NCI-H2081 (cell line): Measurements from ENCODE around the gene RPS6KA5.
"Not testable (repeated sequence)": the region's sequence is repeated elsewhere in the genome, so short reads cannot be mapped to it uniquely, and the experiment has no call there.

Source experiments
- DNase-seq, 2 experiments: peaks; one replicate each; lab custom pipeline; 2025; lab: John Stamatoyannopoulos, UW

RPS6KA5 gene

GRCh38 chr14:90985601-90986242, 74.7 kb downstream of the RPS6KA5 start:
- no peak for DNase-seq

GRCh38 chr14:90983560-90983959, 76.9 kb downstream of the RPS6KA5 start:
- no peak for DNase-seq

GRCh38 chr14:90981636-90982035, 78.8 kb downstream of the RPS6KA5 start:
- no peak for DNase-seq

GRCh38 chr14:90980636-90981035, 79.8 kb downstream of the RPS6KA5 start:
- DNase-seq: not testable (repeated sequence)

- no peak for DNase-seq
Measured at GRCh38 chr14:90979515-90979914, 80.9 kb downstream of the RPS6KA5 start.

- DNase-seq: no peak
Measured at GRCh38 chr14:90976101-90976500, 84.3 kb downstream of the RPS6KA5 start.

- DNase-seq: no peak
Measured at GRCh38 chr14:90971687-90972086, 88.8 kb downstream of the RPS6KA5 start.

GRCh38 chr14:90970167-90970600, 90.3 kb downstream of the RPS6KA5 start:
- no peak for DNase-seq

GRCh38 chr14:90969531-90970166, 90.8 kb downstream of the RPS6KA5 start:
- no peak for DNase-seq

GRCh38 chr14:90968025-90968424, 92.4 kb downstream of the RPS6KA5 start:
- no peak for DNase-seq

GRCh38 chr14:90966493-90966892, 93.9 kb downstream of the RPS6KA5 start:
- no peak for DNase-seq

- DNase-seq: no peak
Measured at GRCh38 chr14:90965765-90966164, 94.7 kb downstream of the RPS6KA5 start.

- no peak for DNase-seq
Measured at GRCh38 chr14:90963343-90963742, 97.1 kb downstream of the RPS6KA5 start.

GRCh38 chr14:90962505-90963109, 97.8 kb downstream of the RPS6KA5 start:
- DNase-seq: no peak

- no peak for DNase-seq
Measured at GRCh38 chr14:90960818-90961217, 99.6 kb downstream of the RPS6KA5 start.

GRCh38 chr14:90959344-90959743, 101.1 kb downstream of the RPS6KA5 start:
- DNase-seq: no peak

- DNase-seq: no peak
Measured at GRCh38 chr14:90956273-90956672, 104.2 kb downstream of the RPS6KA5 start.

- DNase-seq: not testable (repeated sequence)
Measured at GRCh38 chr14:90953643-90954042, 106.8 kb downstream of the RPS6KA5 start.

- no peak for DNase-seq
Measured at GRCh38 chr14:90943367-90943766, 117.1 kb downstream of the RPS6KA5 start.

GRCh38 chr14:90942511-90942910, 117.9 kb downstream of the RPS6KA5 start:
- no peak for DNase-seq

- DNase-seq: no peak
Measured at GRCh38 chr14:90941706-90942105, 118.7 kb downstream of the RPS6KA5 start.

- DNase-seq: no peak
Measured at GRCh38 chr14:90940318-90940962, 120.0 kb downstream of the RPS6KA5 start.

GRCh38 chr14:90939252-90939795, 121.1 kb downstream of the RPS6KA5 start:
- not testable (repeated sequence) for DNase-seq
